CD14-positive monocyte (primary cell): ENCODE results near the gene FGF7. TPM values are rescaled to one million over a fixed set of nuclear protein-coding genes. Genes with fewer than 3 reads are reported as not detected.
A peak's percentile ranks its signal among the peaks of the same experiment; 100 is the strongest.

Source experiments
- DNase-seq, 3 donors: peaks; one replicate each; pipeline ENCODE4 v3.0.0-alpha.2; 2011 to 2022
- H2AFZ ChIP-seq: 2 replicates; pipeline ENCODE4 v1.6.0; 2012; ENCODE audit warnings: mild to moderate bottlenecking, low read depth, low read length, inconsistent platforms; ENCODE audit not compliant: insufficient read depth, poor library complexity, severe bottlenecking
- H3K27ac ChIP-seq, 2 donors: 1 replicate in 1 of 2; 2 replicates in 1 of 2; pipeline ENCODE4 v1.5.1; 2012 to 2013; ENCODE audit warnings: low read length in 2 of 2, control low read depth in 1 of 2, inconsistent platforms in 1 of 2, low read depth in 1 of 2, mild to moderate bottlenecking in 1 of 2
- H3K27me3 ChIP-seq, 2 donors: one replicate each; pipeline versions ENCODE4 v1.6.0 to v1.6.1; 2011 to 2013; ENCODE audit warnings: low read length in 2 of 2; ENCODE audit not compliant: control insufficient read depth in 2 of 2, insufficient read depth in 2 of 2
- H3K36me3 ChIP-seq, 2 donors: replicated peaks in 1 of 2; 1 replicate in 1 of 2; 2 replicates in 1 of 2; pipeline versions ENCODE4 v1.5.1 to v1.6.1; 2012 to 2013; ENCODE audit warnings: low read length in 2 of 2, control low read depth in 1 of 2, inconsistent platforms in 1 of 2, mild to moderate bottlenecking in 1 of 2; ENCODE audit not compliant: insufficient read depth in 2 of 2, control insufficient read depth in 1 of 2
- H3K4me1 ChIP-seq, 2 donors: 1 replicate in 1 of 2; 2 replicates in 1 of 2; pipeline versions ENCODE4 v1.5.1 to v1.6.1; 2012 to 2013; ENCODE audit warnings: low read length in 2 of 2, control low read depth in 1 of 2, inconsistent platforms in 1 of 2, mild to moderate bottlenecking in 1 of 2, moderate library complexity in 1 of 2; ENCODE audit not compliant: insufficient read depth in 2 of 2, control insufficient read depth in 1 of 2
- H3K4me2 ChIP-seq: replicated peaks from 2 replicates; pipeline ENCODE3; 2012; ENCODE audit warnings: low read length, moderate library complexity, mild to moderate bottlenecking; ENCODE audit not compliant: poor library complexity, severe bottlenecking; ENCODE audit errors: extremely low read depth
- H3K4me3 ChIP-seq, 3 experiments: fragments of 200-600 bp in 1 of 3; sonication (generic) in 1 of 3; replicated peaks in 1 of 3; 1 replicate in 2 of 3; 2 replicates in 1 of 3; pipeline ENCODE4 v1.5.1; 2011 to 2013; ENCODE audit warnings: low read length in 3 of 3, mild to moderate bottlenecking in 3 of 3, control low read depth in 2 of 3, low read depth in 2 of 3, inconsistent platforms in 1 of 3, moderate library complexity in 1 of 3
- H3K79me2 ChIP-seq: 2 replicates; pipeline ENCODE4 v1.6.0; 2012; ENCODE audit warnings: mild to moderate bottlenecking, control low read depth, inconsistent platforms, low read length, moderate library complexity; ENCODE audit not compliant: insufficient read depth
- H3K9ac ChIP-seq: 2 replicates; pipeline ENCODE4 v1.6.0; 2017; ENCODE audit warnings: low read length, mild to moderate bottlenecking; ENCODE audit not compliant: insufficient read depth, poor library complexity, severe bottlenecking
- H3K9me3 ChIP-seq, 2 donors: replicated peaks in 1 of 2; 1 replicate in 1 of 2; 2 replicates in 1 of 2; pipeline versions ENCODE4 v1.5.1 to v1.6.1; 2012 to 2013; ENCODE audit warnings: low read length in 2 of 2, control low read depth in 1 of 2; ENCODE audit not compliant: control insufficient read depth in 1 of 2, insufficient read depth in 1 of 2
- H4K20me1 ChIP-seq: 2 replicates; pipeline ENCODE4 v1.6.0; 2012; ENCODE audit warnings: mild to moderate bottlenecking, low read length, control low read depth, moderate library complexity; ENCODE audit not compliant: insufficient read depth
- H3K27ac Mint-ChIP-seq, 7 donors: one replicate each; pipeline ENCODE4 v1.8.0; 2020; ENCODE audit warnings: mild to moderate bottlenecking in 7 of 7, mixed read lengths in 7 of 7, moderate library complexity in 6 of 7, inconsistent platforms in 2 of 7
- H3K27me3 Mint-ChIP-seq, 3 donors: one replicate each; pipeline ENCODE4 v1.8.0; 2021 to 2022; ENCODE audit warnings: low read depth in 3 of 3, mild to moderate bottlenecking in 3 of 3, mixed read lengths in 3 of 3, moderate library complexity in 3 of 3, inconsistent platforms in 1 of 3
- H3K36me3 Mint-ChIP-seq, 2 donors: one replicate each; pipeline ENCODE4 v1.8.0; 2020; ENCODE audit warnings: mixed read lengths in 2 of 2, inconsistent platforms in 1 of 2, mild to moderate bottlenecking in 1 of 2
- H3K4me1 Mint-ChIP-seq: one replicate; pipeline ENCODE4 v1.8.0; 2020; ENCODE audit warnings: mild to moderate bottlenecking, mixed read lengths
- H3K4me3 Mint-ChIP-seq, 2 donors: one replicate each; pipeline ENCODE4 v1.8.0; 2020; ENCODE audit warnings: mild to moderate bottlenecking in 2 of 2, mixed read lengths in 2 of 2, moderate library complexity in 1 of 2
- H3K9me3 Mint-ChIP-seq, 7 donors: one replicate each; pipeline ENCODE4 v1.8.0; 2020 to 2022; ENCODE audit warnings: mixed read lengths in 7 of 7, mild to moderate bottlenecking in 6 of 7, moderate library complexity in 6 of 7, inconsistent platforms in 2 of 7
- CTCF ChIP-seq: fragments of 200-600 bp; IDR thresholded peaks from one replicate; pipeline ENCODE4 v1.8.0; 2022; ENCODE audit warnings: antibody characterized with exemption, mild to moderate bottlenecking
- WGBS: methylation state at CpG from one replicate; pipeline ENCODE4 v1.1.5; 2013; ENCODE audit warnings: missing lambda C conversion rate; ENCODE audit not compliant: insufficient coverage; 5-methylcytosine and 5-hydroxymethylcytosine counted together
- intact Hi-C, 2 donors: fragments of 100-400 bp; cut with micrococcal nuclease; formaldehyde crosslinking; loops; one replicate each; pipeline versions ENCODE4 v1.15.0 to v1.15.1; 2023
- polyA plus RNA-seq, 3 donors: library from polyadenylated mRNA; depleted of rRNA in 1 of 3; unstranded in 2 of 3; stranded (reverse) in 1 of 3; fragments of 300-500 nt in 2 of 3; fragments of >200 nt in 1 of 3; fragmentation: Illumina TruSeq in 2 of 3; gene quantifications; 1 replicate in 2 of 3; 2 replicates in 1 of 3; pipeline ENCODE4 v1.2.3, GENCODE V29; 2012 to 2021

Gene FGF7
- polyA plus RNA-seq, 3 donors = not detected

- 0% methylated on average over 2 of the region's 6 CpGs for WGBS
- peak overlapping the region; percentile 55 for H3K4me2 ChIP-seq
- H4K20me1 ChIP-seq = no peaks in the 10 kb centered on the region
- no peaks in the 10 kb centered on the region for H3K79me2 ChIP-seq
- no peaks in the 10 kb centered on the region for H3K27me3 ChIP-seq
- no peak overlapping the region for H3K9ac ChIP-seq
- DNase-seq = peak; percentile 38 to 63 (median 54)
- H3K36me3 Mint-ChIP-seq = no peaks in the 10 kb centered on the region
- intact Hi-C loops = no loop called here
- H3K27me3 Mint-ChIP-seq = no peaks in the 10 kb centered on the region
- peak overlapping the region; percentile 86 for H2AFZ ChIP-seq
- no peaks in the 10 kb centered on the region for H3K9me3 ChIP-seq
- H3K27ac ChIP-seq = peak overlapping the region in 1 of 2 donors; percentile 73
- H3K27ac Mint-ChIP-seq = peak overlapping the region; percentile 4 to 89 (median 77)
- no peaks in the 10 kb centered on the region for H3K36me3 ChIP-seq
- peak overlapping the region; percentile 25 to 85 for H3K4me3 Mint-ChIP-seq
- H3K4me1 ChIP-seq = peaks cover 17% of the 10 kb centered on the region in 2 donors
- TF ChIP-seq CTCF = no peak
- peaks cover 18% of the 10 kb centered on the region for H3K4me1 Mint-ChIP-seq
- H3K9me3 Mint-ChIP-seq = peaks cover 0 to 3% (median 0%) of the 10 kb centered on the region in 7 donors
- peak overlapping the region in 1 of 3 experiments; percentile 42 for H3K4me3 ChIP-seq
These were observed 16.1 kb downstream of the FGF7 start for GRCh38 chr15:49438962-49439631.

GRCh38 chr15:49439678-49440395, 16.8 kb downstream of the FGF7 start:
- Histone ChIP-seq H2AFZ (peak overlapping the region; percentile 86), H3K79me2 (no peaks in the 10 kb centered on the region), H3K27me3 (no peaks in the 10 kb centered on the region), H3K4me1 (peaks cover 17% of the 10 kb centered on the region in 2 donors), H3K9me3 (no peaks in the 10 kb centered on the region), H4K20me1 (no peaks in the 10 kb centered on the region), H3K4me2 (peak overlapping the region; percentile 55), H3K4me3 (peak overlapping the region in 1 of 3 experiments; percentile 42), H3K27ac (peak overlapping the region in 1 of 2 donors; percentile 73), H3K9ac (no peak overlapping the region), H3K36me3 (no peaks in the 10 kb centered on the region)
- peak in 1 of 3 donors; percentile 11 for DNase-seq
- peaks cover 0 to 3% (median 0%) of the 10 kb centered on the region in 7 donors for H3K9me3 Mint-ChIP-seq
- TF ChIP-seq CTCF = no peak
- peaks cover 18% of the 10 kb centered on the region for H3K4me1 Mint-ChIP-seq
- intact Hi-C loops = no loop called here
- H3K4me3 Mint-ChIP-seq = no peak overlapping the region
- H3K27ac Mint-ChIP-seq = peak overlapping the region in 2 of 7 donors; percentile 72 to 83
- no peaks in the 10 kb centered on the region for H3K27me3 Mint-ChIP-seq
- no CpG with 5 or more reads among the region's 5 CpGs for WGBS
- no peaks in the 10 kb centered on the region for H3K36me3 Mint-ChIP-seq
